DMS 273 (cell line): ENCODE measurements around the gene SCFD1.

Experiments used
- DNase-seq: peaks from one replicate; lab custom pipeline; 2025; ENCODE audit not compliant: unreplicated experiment; lab: John Stamatoyannopoulos, UW

The SCFD1 gene

GRCh38 chr14:30751646-30752416 is 129.7 kb downstream of the SCFD1 start:
- peak; percentile 60 for DNase-seq

GRCh38 chr14:30753452-30753851 is 131.3 kb downstream of the SCFD1 start:
- no peak for DNase-seq

GRCh38 chr14:30754778-30755177 is 132.7 kb downstream of the SCFD1 start:
- no peak for DNase-seq

GRCh38 chr14:30756594-30756993 is 134.5 kb downstream of the SCFD1 start:
- DNase-seq: no peak

- DNase-seq: no peak
These were observed 135.0 kb downstream of the SCFD1 start for GRCh38 chr14:30757082-30757481.

- DNase-seq: no peak
These were observed 137.3 kb downstream of the SCFD1 start for GRCh38 chr14:30759172-30760125.

GRCh38 chr14:30763891-30764290 is 141.8 kb downstream of the SCFD1 start:
- no peak for DNase-seq

- DNase-seq: no peak
These were observed 145.5 kb downstream of the SCFD1 start for GRCh38 chr14:30767624-30768023.

GRCh38 chr14:30768791-30769190 is 146.7 kb downstream of the SCFD1 start:
- DNase-seq: no peak

GRCh38 chr14:30770376-30770775 is 148.3 kb downstream of the SCFD1 start:
- no peak for DNase-seq

GRCh38 chr14:30771595-30771994 is 149.5 kb downstream of the SCFD1 start:
- no peak for DNase-seq

GRCh38 chr14:30779210-30779609 is 157.1 kb downstream of the SCFD1 start:
- no peak for DNase-seq
